Adipocyte (in vitro differentiated cells): Measurements from ENCODE around the gene OR10AD1.
A peak's percentile ranks its signal among the peaks of the same experiment; 100 is the strongest.

Experiments used
- DNase-seq: peaks from one replicate; pipeline ENCODE4 v3.0.0-alpha.2; 2015; ENCODE audit warnings: low read depth
- H3K27me3 ChIP-seq: replicated peaks from 2 replicates; pipeline ENCODE4 v1.7.0; 2013; ENCODE audit warnings: mild to moderate bottlenecking, low read length, moderate library complexity; ENCODE audit not compliant: control insufficient read depth, insufficient read depth
- H3K36me3 ChIP-seq: 2 replicates; pipeline ENCODE4 v1.7.0; 2013; ENCODE audit warnings: low read length, mild to moderate bottlenecking, moderate library complexity; ENCODE audit not compliant: control insufficient read depth, insufficient read depth, severe bottlenecking
- H3K4me1 ChIP-seq: 2 replicates; pipeline ENCODE4 v1.7.0; 2013; ENCODE audit warnings: mild to moderate bottlenecking, low read length, moderate library complexity; ENCODE audit not compliant: control insufficient read depth, insufficient read depth
- H3K4me3 ChIP-seq: 2 replicates; pipeline ENCODE4 v1.7.0; 2013; ENCODE audit warnings: mild to moderate bottlenecking, low read length, moderate library complexity
- H3K9ac ChIP-seq: 2 replicates; pipeline ENCODE4 v1.7.0; 2013; ENCODE audit warnings: mild to moderate bottlenecking, low read length, moderate library complexity
- H3K9me3 ChIP-seq: 2 replicates; pipeline ENCODE4 v1.7.0; 2013; ENCODE audit warnings: mild to moderate bottlenecking, low read length, moderate library complexity; ENCODE audit not compliant: control insufficient read depth

The OR10AD1 gene

DNA sequence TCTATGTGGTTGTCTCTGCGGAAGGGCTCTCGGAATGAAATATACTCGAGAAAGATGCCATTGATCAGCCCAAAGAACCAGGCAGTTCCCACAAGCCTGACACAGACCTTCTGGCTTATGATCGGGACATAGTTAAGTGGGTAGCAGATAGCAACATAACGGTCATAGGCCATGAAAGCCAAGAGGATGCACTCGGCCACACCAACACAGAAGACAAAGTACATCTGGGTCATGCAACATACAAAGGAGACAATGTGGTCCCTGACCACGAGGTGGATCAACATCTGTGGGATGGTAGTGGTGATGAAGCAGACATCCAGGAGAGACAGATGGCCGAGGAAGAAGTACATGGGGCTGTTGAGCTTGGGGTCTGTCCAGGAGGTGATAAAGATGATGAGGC, 326 bp downstream of the OR10AD1 start:
- Histone ChIP-seq H3K4me3 (no peak overlapping the region), H3K9me3 (peaks cover 14% of the 10 kb centered on the region), H3K27me3 (no peaks in the 10 kb centered on the region), H3K9ac (no peak overlapping the region), H3K36me3 (peaks cover 3% of the 10 kb centered on the region), H3K4me1 (peaks cover 20% of the 10 kb centered on the region)
- no peak for DNase-seq

DNA sequence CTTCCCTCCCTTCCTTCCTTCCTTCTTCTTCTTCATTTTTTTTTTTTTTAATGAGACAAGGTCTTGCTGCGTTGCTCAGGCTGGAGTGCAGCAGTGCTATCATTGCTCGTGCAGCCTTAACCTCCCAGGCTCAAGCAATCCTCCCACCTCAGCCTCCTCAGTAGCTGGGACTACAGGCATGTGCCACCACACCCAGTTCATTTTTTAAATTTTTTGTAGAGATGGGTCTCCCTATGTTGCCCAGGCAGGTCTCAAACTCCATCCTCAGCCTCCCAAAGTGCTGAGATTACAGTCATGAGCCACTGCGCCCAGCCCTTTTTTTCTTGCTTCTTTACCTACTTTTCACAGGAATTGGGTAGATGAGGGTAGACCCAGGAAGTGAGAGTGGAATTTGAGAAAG, 1.6 kb downstream of the OR10AD1 start:
- H3K36me3 ChIP-seq = peaks cover 3% of the 10 kb centered on the region
- peaks cover 28% of the 10 kb centered on the region for H3K4me1 ChIP-seq
- no peak overlapping the region for H3K9ac ChIP-seq
- H3K9me3 ChIP-seq = peaks cover 5% of the 10 kb centered on the region
- DNase-seq = no peak
- H3K4me3 ChIP-seq = no peak overlapping the region
- no peaks in the 10 kb centered on the region for H3K27me3 ChIP-seq

DNA sequence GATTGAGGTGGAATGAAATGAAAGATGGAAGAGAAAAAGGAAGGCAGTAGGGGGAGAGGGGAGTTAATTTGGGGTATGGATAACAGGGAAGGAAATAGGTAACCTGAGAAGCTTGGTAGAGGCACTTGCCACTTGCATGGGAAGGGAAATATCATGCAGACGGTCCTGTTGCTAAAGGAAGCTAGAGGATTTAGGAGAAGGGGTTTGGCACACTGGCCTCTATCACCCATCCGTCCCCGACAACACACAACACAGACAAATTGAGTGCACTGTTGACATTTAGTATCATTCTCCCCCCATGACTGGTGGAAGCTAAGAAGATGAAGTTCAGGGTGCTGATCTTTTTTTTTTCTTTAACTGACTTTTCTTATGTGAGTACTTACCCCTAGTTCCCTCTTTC, 2.0 kb downstream of the OR10AD1 start:
- Histone ChIP-seq H3K4me1 (peaks cover 28% of the 10 kb centered on the region), H3K27me3 (no peaks in the 10 kb centered on the region), H3K36me3 (no peaks in the 10 kb centered on the region), H3K9me3 (peaks cover under 1% of the 10 kb centered on the region), H3K4me3 (no peak overlapping the region), H3K9ac (no peak overlapping the region)
- DNase-seq = no peak

DNA sequence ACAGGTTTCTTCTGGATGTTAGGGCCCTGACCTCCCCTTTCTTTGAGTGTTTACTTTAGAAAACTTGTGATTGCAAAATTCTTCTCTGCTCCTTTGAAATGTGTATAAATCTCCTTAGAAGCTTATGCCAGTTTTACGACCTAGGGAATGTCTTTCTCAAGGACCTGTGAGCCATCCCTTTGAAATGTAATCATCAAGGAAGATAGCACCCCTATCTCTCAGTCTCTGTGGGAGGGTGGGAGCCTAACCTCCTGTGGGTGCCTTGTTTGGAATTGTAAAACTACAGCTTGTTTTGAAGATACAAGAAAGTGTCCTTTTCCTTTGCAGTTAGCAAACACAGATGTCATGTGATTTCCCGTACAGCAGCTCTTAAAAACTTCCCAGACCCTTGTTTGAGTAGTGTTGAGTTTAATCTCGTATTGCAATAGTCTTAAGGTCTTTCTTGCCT, 3.3 kb downstream of the OR10AD1 start:
- H3K4me1 ChIP-seq = peaks cover 35% of the 10 kb centered on the region
- H3K9ac ChIP-seq = peak overlapping the region; percentile 34
- H3K9me3 ChIP-seq = no peaks in the 10 kb centered on the region
- H3K4me3 ChIP-seq = peak overlapping the region; percentile 96
- peak; percentile 56 for DNase-seq
- H3K27me3 ChIP-seq = no peaks in the 10 kb centered on the region
- no peaks in the 10 kb centered on the region for H3K36me3 ChIP-seq

DNA sequence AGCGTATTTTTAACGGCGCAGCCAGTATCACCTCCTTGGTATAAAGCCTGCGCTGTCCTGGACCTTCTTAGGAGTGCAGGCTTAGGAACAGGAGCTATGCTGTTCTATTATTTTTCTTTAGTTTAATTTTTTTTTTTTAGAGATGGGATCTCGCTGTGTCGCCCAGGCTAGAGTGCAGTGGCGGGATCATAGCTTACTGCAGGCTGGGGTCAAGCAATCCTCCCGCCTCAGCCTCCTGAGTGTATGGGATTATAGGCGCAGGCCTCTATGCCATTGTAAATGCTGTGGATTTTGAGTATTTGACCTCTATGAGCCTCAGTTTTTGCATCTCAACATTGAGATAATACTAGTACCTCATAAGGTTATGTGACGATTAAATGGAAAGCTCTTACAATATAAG, 4.1 kb downstream of the OR10AD1 start:
- H3K4me1 ChIP-seq = peaks cover 40% of the 10 kb centered on the region
- no peaks in the 10 kb centered on the region for H3K9me3 ChIP-seq
- peak overlapping the region; percentile 96 for H3K9ac ChIP-seq
- H3K36me3 ChIP-seq = no peaks in the 10 kb centered on the region
- peak overlapping the region; percentile 96 for H3K4me3 ChIP-seq
- H3K27me3 ChIP-seq = no peaks in the 10 kb centered on the region
- DNase-seq = no peak

DNA sequence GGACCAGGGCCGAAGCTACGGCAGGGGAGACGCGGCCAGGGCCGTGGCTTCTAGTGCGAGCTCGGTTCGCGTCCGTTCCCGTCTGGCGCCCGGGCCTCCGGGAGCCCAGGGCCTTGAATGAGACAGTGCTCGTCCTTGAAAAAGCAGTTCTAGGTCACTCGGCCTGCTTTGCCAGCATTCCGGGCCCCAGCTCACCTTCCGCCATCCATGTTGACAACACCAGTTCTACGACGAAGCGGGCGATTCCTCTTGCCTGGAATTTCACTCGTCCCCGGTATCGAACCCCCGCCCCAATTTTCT, 4.5 kb downstream of the OR10AD1 start:
- Histone ChIP-seq H3K36me3 (no peaks in the 10 kb centered on the region), H3K4me1 (peaks cover 40% of the 10 kb centered on the region), H3K27me3 (no peaks in the 10 kb centered on the region), H3K4me3 (peak overlapping the region; percentile 96), H3K9me3 (no peaks in the 10 kb centered on the region), H3K9ac (peak overlapping the region; percentile 96)
- peak; percentile 44 for DNase-seq

DNA sequence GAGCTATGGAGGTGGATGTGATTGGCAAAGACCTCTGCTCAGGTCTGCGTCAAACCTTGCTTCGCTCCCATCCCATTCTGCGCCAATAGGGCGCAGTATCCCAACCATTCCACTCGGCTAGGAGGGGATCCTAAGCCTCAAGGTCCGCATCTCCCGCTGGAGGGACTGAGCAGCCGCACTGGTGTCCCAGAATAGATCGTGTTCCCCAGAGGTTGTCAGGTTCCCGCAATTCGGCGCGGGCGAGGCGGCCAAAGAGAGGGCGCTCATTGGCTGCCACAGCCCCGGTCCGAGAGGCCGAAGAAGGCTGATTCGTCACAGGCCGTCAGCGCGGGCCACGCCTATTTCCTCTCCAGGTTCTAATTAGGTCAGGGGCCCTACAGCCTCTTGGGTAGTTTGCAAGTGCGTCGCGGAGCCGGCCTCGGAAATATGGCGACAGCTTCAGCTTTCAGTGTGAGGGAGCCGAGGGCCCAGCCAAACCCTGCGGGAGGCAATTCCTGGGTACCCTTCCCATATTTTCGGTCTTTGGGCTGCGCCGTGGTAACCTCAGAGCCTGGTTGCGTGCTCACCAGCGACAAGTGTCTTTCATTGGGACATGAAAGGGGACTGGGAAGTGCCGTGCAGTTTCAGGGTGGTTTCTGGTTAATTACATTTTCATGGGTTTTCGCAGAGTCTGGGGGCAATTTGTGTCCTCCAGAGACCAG, 5.0 kb downstream of the OR10AD1 start:
- H3K4me3 ChIP-seq = peak overlapping the region; percentile 96
- no peaks in the 10 kb centered on the region for H3K27me3 ChIP-seq
- H3K9ac ChIP-seq = peak overlapping the region; percentile 96
- H3K36me3 ChIP-seq = no peaks in the 10 kb centered on the region
- peaks cover 40% of the 10 kb centered on the region for H3K4me1 ChIP-seq
- no peaks in the 10 kb centered on the region for H3K9me3 ChIP-seq
- peak; percentile 92 for DNase-seq

DNA sequence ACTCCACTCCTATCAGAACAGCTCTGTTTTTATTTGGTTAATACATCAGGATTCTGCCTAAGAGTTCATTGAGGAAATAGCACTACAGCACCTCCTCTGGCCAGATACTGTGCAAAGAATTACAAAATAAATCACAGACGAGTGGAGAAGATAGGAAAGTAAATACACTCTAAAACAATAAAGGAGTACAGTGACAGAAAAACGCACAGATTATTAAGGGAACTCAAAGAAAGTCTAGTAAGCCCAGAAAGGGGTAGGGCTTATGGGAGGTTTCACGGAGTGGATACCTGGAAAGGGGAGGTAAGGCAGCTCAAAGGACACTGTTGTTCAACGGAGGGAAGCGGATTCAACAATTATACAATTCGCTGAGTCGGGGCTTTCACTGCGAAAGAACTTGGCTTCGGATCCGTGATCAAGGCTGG, 5.5 kb downstream of the OR10AD1 start:
- Histone ChIP-seq H3K36me3 (no peaks in the 10 kb centered on the region), H3K9me3 (no peaks in the 10 kb centered on the region), H3K4me3 (peak overlapping the region; percentile 96), H3K4me1 (peaks cover 40% of the 10 kb centered on the region), H3K27me3 (no peaks in the 10 kb centered on the region), H3K9ac (peak overlapping the region; percentile 96)
- DNase-seq = peak; percentile 61

DNA sequence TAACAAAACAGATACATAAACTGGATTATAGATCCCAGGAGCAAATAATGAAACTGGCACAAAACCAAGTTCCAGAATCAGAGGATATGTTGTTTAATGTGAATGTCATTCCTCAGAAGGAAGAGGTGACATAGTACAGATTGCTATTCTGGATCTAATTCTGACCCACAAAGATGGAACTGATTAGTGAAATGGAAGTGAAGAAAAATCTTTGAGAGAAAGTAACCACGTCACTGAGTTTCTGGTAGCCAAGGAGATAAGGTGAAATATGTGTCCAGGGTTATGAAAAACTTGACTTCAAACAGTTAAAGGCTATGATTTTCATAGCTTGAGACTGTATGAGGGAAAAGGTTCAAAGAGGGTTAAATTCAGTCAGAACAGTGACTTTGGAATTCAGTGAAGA, 8.3 kb downstream of the OR10AD1 start:
- no peaks in the 10 kb centered on the region for H3K27me3 ChIP-seq

DNA sequence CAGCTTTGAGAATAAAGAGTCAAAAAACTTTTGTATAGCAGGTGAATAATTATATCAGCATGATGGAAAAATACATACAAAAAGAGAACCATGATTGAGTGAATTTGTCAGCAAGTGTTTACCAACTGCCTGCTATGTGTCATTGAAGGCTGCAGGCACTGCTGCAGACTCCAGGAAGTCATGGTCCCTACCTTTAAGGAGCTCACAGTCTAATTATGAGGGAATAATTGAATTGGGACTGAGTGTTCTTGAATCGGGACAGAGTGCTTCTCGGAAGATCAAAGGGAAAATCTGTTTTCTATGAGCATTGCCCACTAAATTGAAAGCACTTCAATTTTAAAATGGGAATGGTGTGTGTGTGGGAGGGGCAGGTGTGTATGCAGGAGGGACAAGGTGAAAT, 9.5 kb downstream of the OR10AD1 start:
- H3K4me1 ChIP-seq = peaks cover 27% of the 10 kb centered on the region
- no peak for DNase-seq
- no peaks in the 10 kb centered on the region for H3K27me3 ChIP-seq
- H3K4me3 ChIP-seq = no peak overlapping the region
- H3K9ac ChIP-seq = no peak overlapping the region
- H3K9me3 ChIP-seq = no peaks in the 10 kb centered on the region
- H3K36me3 ChIP-seq = no peaks in the 10 kb centered on the region

More for the DNA sequence above, 8.3 kb downstream of the OR10AD1 start:
- no peaks in the 10 kb centered on the region for H3K9me3 ChIP-seq
- peaks cover 36% of the 10 kb centered on the region for H3K4me1 ChIP-seq
- DNase-seq = peak; percentile 61
- H3K9ac ChIP-seq = no peak overlapping the region
- H3K4me3 ChIP-seq = peak overlapping the region; percentile 21
- H3K36me3 ChIP-seq = no peaks in the 10 kb centered on the region

DNA sequence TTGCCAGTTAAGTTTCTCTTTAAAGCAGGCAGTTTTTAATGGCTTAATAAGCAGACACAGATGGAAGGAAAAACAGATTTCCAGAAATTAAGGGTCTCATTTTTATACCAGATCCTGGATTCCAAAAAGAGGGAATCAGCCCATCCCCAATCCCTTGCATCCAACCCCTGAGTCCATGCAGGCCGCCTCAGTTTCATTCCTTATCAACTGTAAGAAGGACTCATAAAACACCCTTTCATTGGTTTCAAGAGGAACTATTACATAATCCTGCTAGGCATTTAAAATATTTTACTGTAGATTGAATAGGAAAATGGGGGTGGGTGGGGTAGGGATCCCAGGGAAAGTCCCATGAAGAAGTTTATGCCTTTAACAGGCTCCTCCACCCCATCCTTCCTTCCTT, 10.2 kb downstream of the OR10AD1 start:
- Histone ChIP-seq H3K9ac (no peak overlapping the region), H3K9me3 (no peaks in the 10 kb centered on the region), H3K4me1 (peaks cover 24% of the 10 kb centered on the region), H3K4me3 (no peak overlapping the region), H3K27me3 (no peaks in the 10 kb centered on the region), H3K36me3 (no peaks in the 10 kb centered on the region)
- DNase-seq = no peak

DNA sequence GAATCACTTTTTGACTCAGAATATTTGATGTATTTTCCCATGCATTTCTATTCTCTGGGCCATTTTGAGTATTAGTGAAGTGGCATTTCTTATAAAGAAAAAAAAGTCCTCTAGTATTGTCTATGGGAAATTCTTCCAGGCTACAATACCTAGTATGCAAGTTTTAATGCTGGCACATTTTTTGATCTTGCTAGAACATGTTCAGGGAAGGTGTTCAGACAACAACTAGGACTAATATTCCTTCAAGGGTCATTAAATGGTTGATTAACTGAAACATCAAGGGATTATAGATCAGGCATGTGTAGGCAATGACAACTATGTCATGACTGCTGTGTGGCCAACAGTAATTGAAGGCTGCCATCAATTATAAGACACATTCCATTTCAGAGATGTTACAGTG, 12.0 kb downstream of the OR10AD1 start:
- Histone ChIP-seq H3K4me1 (peaks cover 15% of the 10 kb centered on the region), H3K9ac (no peak overlapping the region), H3K36me3 (no peaks in the 10 kb centered on the region), H3K27me3 (no peaks in the 10 kb centered on the region), H3K9me3 (no peaks in the 10 kb centered on the region), H3K4me3 (no peak overlapping the region)
- DNase-seq = no peak
